ENCODE measurements around the gene UCN.

Gene UCN

GRCh38 chr2:27322766-27323595, 14.7 kb upstream of the UCN start, which contains the start of gene MPV17 (continued):
- TF ChIP-seq KLF7 (tag by site-specific recombination; IDR thresholded peaks at IDR 0.05; ENCODE audit: borderline replicate concordance) (no peak), ZNF133 (tag by site-specific recombination; IDR thresholded peaks at IDR 0.05) (no peak), ZNF148 (tag by site-specific recombination; IDR thresholded peaks at IDR 0.05; ENCODE audit: borderline replicate concordance) (no peak), ZNF555 (tag by site-specific recombination; conservative IDR thresholded peaks at IDR 0.05) (no peak), ZNF146 (tag by site-specific recombination; IDR thresholded peaks at IDR 0.05) (no peak), MZF1 (tag by site-specific recombination; IDR thresholded peaks at IDR 0.05; ENCODE audit: borderline replicate concordance) (no peak), OSR2 (tag by site-specific recombination; IDR thresholded peaks at IDR 0.05) (no peak), ZXDB (tag by site-specific recombination; IDR thresholded peaks at IDR 0.05) (peak; percentile 65), ZNF776 (tag by site-specific recombination; IDR thresholded peaks at IDR 0.05; ENCODE audit: borderline replicate concordance) (no peak), BCL11B (tag by site-specific recombination; IDR thresholded peaks at IDR 0.05; ENCODE audit: low read depth) (no peak), ZNF660 (tag by site-specific recombination; IDR thresholded peaks at IDR 0.05) (no peak), ZBTB20 (tag by site-specific recombination; IDR thresholded peaks at IDR 0.05) (peak; percentile 26; the same call in 1 of the 2 replicates), ZBTB26 (tag by site-specific recombination; optimal IDR thresholded peaks at IDR 0.05) (no peak), PBX3 (CRISPR knock-in tag; IDR thresholded peaks at IDR 0.05) (0 out of 2 replicates have a peak, but pooled peaks have one; percentile 23), FEZF1 (tag by site-specific recombination; IDR thresholded peaks at IDR 0.05) (no peak), ZNF398 (tag by site-specific recombination; IDR thresholded peaks at IDR 0.05) (no peak), ZNF670 (tag by site-specific recombination; IDR thresholded peaks at IDR 0.05; ENCODE audit: low read depth) (no peak), ZNF394 (tag by site-specific recombination; IDR thresholded peaks at IDR 0.05; ENCODE audit: borderline replicate concordance) (no peak), ZNF621 (tag by site-specific recombination; IDR thresholded peaks at IDR 0.05) (no peak), ZNF132 (tag by site-specific recombination; IDR thresholded peaks at IDR 0.05; ENCODE audit: borderline replicate concordance) (no peak), ZNF248 (tag by site-specific recombination; IDR thresholded peaks at IDR 0.05) (no peak), ZBTB8A (tag by site-specific recombination; IDR thresholded peaks at IDR 0.05) (no peak), GLI4 (tag by site-specific recombination; IDR thresholded peaks at IDR 0.05) (no peak), BCL11A (tag by site-specific recombination; IDR thresholded peaks at IDR 0.05; ENCODE audit: low read depth) (no peak), SALL2 (tag by site-specific recombination; IDR thresholded peaks at IDR 0.05; ENCODE audit: borderline replicate concordance) (no peak), ZNF175 (tag by site-specific recombination; IDR thresholded peaks at IDR 0.05) (no peak), PATZ1 (tag by site-specific recombination; IDR thresholded peaks at IDR 0.05) (0 out of 2 replicates have a peak, but pooled peaks have one; percentile 39), ZNF48 (tag by site-specific recombination; IDR thresholded peaks at IDR 0.05) (no peak), ZNF777 (tag by site-specific recombination; IDR thresholded peaks at IDR 0.05; ENCODE audit: borderline replicate concordance) (no peak), KLF16 (tag by site-specific recombination; IDR thresholded peaks at IDR 0.05) (peak; percentile 52; the same call in 1 of the 2 replicates), ZNF157 (tag by site-specific recombination; IDR thresholded peaks at IDR 0.05) (no peak)

All from HEK293 (cell line).